Stromal cell of bone marrow (primary cell): ENCODE measurements around the gene PRKCH.

ENCODE experiments used
- DNase-seq: peaks from one replicate; pipeline ENCODE4 v3.0.0-alpha.2; 2012; ENCODE audit warnings: low read depth

The PRKCH gene

DNA sequence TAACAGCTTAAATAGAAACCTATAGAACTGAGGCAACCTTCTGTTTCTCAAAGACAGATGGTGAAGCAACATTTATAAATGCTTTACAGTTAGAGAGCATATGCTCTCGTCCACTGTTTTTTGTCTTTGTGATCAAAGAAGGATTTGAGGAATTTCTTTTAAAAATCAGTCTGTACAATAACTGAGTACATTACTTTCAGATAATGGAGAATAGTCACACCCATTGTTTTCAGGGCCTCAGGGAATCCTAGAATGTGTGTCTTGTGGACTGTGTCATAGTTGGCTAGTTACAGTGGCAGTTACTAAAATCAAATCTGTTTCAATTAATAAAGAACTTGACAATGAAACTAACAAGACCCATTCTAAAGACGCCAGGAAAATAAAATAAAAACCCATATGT, 107.9 kb downstream of the PRKCH start:
- DNase-seq, result no peak

DNA sequence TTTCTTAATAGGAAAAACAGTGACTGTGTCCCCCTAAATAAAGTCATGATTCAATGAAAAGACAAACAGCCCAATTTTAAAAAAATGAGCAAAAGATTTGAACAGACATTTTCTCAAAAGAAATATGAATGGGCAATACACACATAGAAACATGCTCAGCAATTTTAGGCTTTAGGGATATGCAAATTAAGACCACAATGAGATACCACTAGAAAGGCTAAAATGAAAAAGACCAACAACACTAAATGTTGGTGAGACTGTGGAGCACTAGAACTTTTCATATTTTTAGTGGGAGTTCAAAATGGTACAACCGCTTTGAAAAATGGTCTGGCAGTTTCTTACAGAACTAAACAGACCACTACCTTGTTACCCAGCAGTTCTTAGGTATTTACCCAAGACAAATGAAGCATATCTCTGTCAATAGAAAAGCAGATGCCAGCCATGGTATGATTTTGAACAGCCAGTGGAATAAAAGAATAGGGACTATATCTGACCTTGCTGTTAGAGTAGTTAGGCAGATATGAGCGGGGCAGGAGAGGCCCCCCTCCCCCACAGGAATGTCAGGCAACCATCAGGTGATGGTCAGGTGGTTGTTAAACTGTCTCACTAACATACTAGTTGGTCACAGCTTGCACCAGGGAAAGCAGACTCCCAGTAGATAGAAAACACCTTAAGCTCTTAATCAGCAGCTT, 108.8 kb downstream of the PRKCH start:
- no peak for DNase-seq

DNA sequence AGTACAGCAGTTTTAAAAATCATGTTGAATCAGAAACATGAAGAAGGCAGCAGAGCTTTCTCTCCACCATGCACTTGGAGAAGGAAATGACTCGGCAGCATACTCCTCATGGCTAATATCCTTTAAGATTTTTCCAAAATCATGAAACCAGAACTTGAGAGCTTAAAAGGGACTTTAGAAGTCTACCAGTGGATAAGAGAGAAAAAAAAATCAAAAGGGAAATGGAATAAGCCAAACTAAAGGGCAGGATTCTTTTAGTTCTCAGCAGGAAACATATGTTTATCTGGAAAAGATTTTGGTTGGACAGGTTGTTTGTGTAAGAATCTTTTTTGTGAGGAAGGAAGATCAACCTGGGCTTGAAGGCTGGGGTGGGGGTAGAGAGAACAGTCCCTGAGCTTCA, 111.8 kb downstream of the PRKCH start:
- no peak for DNase-seq

DNA sequence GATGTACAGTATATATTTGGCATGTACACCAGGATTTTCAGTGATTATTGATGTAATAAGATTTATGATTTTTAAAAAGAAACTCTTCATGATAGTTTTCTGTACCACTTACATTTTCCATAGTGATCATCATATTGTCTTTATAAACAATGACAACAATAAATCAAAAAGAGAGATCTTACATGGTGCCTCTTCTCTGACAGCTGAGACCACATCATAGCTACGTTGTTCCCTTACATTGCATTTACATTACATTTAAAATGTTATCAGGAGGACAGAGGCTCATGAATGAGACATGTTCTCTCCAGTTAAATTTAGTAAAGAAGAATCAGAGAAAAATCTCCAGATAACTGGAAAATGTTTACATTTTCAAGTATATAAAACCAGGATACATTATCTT, 112.4 kb downstream of the PRKCH start:
- no peak for DNase-seq

DNA sequence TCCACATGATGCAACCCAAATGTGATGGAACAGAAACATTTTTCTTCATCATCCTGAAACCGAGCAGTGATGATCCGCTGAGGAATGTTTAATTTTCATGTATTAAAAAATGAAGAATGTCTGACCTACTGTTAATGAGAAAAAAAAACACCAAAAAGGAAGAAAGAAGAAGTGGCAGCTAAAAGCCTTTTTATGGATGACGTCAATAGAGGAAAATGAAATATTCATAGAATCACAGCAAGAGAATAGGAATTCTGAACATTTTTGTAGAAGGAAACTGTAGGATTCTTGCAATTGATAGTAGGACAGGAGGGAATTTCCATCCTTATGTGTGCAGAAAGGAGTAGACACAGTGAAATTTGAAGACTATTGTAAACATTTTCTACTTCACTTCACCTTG, 112.9 kb downstream of the PRKCH start:
- DNase-seq, result no peak

DNA sequence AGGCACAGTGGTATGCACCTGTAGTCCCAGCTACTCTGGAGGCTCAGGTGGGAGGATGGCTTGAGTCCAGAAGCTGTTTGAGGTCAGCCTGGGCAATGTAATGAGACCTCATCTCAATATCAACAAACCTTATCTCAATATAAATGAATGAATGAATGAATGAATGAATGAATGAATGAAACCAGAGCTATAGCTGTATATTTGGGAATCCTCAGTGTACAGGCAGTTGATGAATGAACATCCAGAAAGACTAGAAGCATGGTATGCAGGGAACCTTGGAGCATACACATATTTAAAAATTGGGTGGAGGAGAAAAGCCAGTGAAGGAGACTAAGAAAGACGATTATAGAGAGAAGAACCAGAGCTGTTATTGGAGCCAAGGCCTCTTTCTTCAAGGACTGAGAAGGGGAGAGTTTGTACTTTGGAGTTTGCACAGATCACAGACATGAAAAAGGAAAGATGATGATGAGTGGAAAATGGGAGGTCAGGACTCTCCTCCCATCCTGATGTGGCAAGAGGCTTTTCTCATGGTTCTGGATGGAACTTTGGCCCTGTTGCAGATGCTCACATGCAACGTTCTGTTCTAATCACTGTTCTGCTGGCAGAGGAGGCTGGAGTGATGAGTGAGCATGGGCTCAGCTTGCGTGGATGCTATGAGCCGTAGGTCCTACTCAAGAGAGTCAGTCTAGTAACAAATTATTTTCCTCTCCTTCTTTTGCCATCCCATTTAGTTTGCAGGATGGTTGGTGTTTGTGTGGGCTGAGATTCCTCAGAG, 114.4 kb downstream of the PRKCH start:
- peak; percentile 15 for DNase-seq

DNA sequence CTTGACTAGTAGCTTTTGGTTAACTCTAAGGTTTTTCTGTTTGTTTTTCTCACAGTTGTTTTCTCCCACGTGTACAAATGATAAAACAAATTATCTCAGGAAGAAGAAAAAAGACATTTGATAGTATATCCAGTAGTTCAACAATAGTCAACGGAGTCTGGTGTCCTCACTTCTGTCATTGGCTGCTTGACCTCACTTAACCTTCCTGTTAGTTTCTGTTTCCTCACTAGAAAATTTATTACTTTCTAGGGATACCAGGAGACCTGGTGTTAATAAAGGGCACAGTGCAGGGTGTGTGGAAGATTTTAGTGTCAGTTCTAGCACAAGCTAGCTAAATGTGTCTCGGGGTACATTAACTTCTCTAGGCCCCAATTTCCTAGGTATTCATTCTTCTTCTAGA, 116.0 kb downstream of the PRKCH start:
- DNase-seq, result no peak

DNA sequence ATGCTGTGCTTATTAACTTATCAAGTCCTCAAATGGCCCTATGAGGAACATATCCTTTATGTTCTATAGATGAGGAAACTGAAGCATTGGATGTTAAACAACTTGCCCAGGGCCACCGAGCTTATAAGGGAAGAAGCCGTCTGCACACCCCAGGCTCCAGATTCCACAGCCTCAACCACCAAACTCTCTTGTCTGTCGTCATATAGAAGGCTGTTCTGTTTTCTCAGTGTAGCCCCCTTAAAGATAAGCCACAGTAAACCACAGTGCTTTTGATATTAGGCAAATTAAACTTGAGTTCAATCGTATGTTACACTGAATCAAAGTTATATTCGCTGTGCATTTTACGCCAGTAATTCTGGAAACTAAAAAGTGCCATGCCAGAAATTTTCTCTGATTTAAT, 116.7 kb downstream of the PRKCH start:
- DNase-seq, result no peak

DNA sequence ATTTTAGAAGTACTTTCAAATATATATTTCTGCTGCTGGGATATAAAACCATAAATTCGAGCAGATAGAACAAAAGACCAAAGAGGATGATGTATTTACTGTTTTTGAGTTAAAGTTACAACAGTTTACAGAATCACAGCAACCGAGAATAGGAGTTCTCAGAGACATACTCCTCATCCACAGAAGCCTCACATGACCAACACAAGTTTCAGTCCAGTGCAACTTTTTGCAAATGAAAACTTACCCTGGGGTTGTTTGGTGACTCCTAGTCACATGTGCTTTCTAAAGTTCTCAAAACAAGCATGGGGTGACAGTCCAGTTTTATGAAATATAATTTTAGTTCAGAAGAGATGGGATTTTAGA, 117.1 kb downstream of the PRKCH start:
- DNase-seq, result peak; percentile 40

DNA sequence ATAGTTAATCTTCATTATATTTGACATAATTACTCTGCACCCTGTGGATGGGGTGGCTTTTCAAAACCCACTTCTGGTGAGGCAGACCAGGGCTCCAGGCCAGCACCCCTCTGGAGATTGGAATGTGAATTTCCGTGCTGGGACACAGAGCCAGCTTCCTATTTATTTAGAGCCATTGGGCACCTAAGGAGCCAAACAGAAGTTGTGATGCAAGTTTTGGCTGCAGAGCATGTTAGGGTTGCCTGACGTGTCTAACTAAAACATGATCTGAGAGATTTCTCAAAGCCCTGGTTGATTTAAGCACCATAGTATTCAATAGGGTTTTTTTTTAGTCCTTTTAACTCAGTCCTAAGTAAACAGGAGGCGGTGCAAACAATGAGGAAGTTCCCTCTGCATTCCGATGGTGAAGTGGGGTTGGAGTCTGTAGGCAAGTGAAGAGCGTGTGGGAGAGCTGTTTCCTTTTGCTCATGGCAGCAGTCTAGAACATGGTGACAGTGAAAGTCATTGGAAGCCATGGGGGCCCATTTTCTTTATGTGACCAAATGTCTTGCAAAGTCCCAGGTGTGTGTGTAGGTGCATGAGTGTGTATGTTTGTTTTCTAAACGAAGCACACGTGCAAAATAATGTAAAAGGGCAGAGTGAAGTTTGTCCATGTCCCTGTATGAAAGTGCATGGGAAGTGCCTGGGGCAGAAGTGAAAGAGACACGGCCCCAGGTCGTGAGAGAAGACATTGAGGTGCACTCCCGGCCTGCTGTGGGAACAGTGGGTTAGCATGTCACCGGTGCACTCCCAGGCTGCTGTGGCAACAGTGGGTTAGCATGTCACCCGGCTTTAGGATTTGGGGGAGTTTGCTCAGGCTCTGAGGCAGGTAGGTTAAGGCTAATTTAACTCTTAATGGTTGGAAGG, 117.7 kb downstream of the PRKCH start:
- peak; percentile 67 for DNase-seq

DNA sequence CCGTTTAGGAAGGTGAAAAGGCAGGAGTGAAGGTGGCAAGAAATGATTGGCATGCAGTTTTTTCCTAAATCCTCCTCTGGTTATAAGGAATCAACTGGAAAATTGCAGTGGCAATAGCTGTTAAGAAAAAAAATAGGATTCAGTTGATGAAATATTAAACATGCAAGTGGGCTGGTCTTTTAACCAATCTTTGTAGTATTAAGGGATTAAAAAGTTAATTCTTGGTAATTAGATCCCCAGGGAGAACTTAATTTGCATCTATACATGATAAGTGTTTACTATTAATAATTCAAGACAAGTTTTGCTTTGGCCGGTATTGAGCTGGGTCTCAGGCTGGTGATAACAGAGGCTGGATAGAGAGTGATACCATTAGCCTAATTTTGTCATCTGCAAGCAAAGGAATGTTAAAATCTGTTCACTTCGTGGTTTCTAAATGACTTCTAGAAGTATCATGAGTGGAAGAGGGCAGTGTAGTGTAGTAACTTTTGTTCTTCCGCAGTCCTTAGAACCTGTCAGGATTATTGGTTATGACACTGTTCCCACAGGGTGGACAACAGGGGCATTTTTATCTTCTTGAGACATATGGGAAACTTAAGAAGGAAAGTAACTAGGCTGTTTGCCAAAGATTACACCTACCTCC, 118.5 kb downstream of the PRKCH start:
- DNase-seq, result no peak

DNA sequence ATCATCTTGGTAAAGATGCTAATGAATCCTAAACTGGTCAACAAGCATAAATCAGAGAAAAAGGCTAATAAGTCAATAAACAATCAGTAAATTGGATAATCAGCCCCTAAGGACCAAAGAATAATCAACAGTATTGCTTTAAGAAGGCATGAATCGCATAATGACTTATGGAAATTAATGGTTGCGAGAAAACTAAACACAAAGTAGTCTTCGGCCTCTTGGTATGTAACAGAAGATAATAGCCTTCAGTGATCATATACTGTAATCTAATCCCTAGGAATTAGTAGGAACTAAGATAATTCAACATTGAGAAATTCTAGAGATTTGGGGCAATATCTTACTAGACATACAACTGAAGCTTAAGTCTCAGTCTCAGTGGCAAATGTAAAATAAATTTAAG, 122.1 kb downstream of the PRKCH start:
- DNase-seq, result no peak

DNA sequence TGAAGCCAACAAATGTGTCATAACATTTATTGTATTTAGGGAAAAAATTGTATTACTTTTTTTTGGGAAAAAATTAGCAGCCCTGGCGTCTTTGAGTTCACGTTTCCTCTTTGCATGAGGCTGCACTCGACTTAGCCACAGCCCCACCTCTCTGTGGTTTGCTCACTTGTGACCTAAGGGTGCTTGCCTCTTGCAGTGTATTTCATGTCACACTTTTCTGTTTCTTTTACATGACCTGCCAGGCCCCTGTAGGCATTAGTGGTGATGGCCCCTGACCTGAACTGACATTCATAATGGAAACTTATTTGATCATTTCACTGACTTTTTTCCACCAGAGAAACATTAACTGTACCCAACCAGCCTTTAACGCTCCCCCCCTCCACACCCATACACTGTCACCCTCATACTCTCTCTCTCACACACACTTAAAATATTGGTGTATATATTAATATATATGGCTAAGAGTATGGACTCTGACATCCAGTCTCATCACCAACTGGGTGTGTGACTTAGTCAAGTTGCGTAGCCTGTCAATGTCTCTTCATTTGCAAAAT, 122.9 kb downstream of the PRKCH start:
- no peak for DNase-seq

DNA sequence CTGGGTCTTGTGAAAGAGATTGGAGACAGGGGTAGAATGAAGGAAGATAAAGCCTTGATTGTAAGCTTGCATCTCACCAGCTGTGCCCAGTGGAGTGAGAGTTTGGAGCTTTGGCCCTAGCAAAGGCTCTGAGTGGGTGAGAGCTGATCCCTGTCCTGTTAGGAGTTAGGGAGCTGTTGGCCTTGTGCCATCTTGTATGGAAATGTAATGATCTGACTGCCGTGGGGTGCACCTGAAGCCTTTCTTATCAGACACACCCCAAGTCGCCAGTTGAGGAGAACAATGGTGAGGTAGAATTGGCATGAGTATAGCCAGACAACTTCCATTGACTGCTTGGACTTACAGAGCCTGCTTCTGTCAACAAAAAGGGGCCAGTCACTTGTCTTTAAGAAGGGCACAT, 130.1 kb downstream of the PRKCH start:
- DNase-seq, result no peak

DNA sequence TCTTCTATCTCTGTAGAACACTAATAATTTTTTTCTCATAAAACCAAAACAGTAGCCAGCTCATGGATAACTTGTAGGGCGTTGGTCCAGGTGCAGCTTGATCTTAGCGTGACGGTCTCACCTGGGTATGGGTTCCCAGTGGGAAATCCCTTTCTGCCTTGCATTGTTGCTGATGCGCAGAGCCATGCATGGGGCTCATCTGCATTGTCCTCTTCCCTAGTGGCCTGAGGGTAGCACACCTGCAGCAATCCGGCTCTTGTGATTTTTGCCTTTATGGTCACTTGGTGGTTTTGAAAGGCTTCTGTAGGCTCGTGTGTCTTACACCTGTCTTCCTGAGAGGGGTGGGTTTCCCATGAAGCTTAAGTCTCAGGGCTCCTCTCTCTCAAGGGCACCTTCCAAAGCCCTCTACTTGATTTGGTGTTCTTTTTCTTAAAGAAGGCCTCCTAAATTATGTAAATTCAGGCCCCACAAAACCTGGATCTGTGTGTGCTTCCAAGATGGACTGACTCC, 130.6 kb downstream of the PRKCH start:
- no peak for DNase-seq

DNA sequence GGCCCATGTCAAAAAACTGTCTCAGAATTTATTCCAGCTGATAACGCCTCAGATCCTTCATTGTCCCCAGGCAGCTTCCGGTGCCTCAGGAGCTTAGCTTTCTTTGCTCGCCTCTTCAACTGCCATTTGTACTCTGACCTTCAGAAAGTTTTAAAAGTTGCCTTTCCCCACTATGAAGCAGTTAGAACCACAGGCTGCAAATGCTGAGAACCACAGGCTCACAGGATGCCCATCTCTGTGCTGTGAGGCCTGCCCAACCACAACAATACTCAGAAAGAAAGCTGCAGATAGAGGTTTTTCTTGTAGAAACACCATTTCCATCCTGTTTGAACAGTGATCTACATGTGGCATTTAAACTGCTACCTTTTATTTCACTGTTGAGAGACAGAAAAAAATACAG, 131.1 kb downstream of the PRKCH start:
- DNase-seq, result no peak

DNA sequence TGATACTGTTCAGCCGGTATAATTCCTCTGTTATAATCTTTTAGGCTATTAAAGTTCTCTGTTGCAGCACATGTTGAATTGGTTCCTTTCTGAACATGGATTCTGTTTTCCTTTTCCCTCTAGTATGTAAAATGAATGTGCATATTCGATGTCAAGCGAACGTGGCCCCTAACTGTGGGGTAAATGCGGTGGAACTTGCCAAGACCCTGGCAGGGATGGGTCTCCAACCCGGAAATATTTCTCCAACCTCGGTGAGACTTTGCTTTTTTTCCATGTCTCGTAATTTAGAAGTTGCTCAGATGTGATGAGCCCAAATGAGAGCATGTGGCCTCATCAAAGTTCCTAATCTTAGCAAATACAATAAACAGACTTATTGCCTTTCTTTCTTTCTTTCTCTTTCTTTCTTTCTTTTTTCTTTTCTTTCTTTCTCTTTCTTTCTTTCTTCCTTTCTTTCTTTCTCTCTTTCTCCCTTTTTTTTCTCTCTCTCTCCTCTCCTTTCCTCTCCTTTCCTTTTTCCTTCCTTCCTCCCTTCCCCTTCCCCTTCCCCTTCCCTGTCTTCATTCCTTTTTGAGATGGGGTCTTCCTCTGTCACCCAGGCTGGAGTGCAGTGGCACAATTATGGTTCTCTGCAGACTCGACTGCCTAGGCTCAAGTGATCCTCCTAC, 131.9 kb downstream of the PRKCH start:
- no peak for DNase-seq

DNA sequence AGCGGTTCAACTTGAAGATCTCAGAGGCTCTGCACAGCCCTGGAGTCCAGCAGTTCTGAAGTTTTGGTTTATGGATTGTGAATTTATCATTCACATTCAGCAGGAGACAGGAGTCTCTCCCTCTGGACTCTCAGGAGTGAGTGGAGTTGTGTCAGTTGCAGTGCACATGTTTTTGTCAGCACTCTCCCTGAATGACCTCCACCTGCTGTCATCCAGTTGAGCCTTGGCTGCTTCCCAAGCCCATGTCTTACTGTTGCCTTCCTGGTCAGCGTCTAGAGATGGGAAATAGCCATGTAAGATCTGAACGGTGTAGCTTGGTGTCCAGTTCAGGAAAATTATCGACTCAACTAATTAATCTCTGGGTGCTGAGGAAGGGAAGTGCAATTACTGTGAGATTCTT, 133.2 kb downstream of the PRKCH start:
- DNase-seq, result no peak

DNA sequence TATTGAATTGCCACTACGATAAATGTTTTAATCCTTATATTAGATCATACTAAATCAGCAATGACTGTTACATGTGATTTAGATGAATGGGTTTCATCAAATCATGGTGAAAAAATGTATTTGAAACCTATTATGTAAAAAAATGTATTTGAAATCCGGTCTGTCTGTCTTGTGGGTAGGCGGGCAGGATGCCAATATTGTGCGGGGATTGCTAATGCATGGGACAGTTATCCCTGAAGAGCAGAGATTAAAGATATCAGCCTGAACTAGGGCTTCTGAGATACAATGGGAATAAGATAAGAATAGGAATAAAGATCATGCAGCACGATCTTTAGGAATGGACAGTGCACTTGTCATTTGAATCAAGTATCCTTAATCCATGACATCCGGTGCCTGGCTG, 134.0 kb downstream of the PRKCH start:
- DNase-seq, result no peak

DNA sequence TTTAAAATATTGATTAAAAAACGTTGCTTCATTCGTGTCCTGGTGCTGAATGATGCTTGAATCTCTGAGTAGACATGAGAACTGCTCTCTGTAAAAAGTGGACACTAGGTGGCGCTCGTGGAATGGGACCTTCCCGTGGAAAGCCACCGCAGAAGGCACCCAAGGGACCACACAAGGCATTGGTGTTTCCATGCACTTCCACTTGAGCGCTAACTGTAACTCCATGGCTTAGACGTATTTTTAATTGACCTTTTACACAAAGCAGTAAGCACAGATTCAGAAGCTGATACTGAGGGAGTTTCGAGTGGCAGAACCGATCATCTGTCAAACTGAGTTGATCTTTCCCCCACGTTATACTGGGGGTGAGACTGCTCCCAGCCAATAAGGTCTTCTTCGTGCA, 135.3 kb downstream of the PRKCH start:
- peak; percentile 69 for DNase-seq

DNA sequence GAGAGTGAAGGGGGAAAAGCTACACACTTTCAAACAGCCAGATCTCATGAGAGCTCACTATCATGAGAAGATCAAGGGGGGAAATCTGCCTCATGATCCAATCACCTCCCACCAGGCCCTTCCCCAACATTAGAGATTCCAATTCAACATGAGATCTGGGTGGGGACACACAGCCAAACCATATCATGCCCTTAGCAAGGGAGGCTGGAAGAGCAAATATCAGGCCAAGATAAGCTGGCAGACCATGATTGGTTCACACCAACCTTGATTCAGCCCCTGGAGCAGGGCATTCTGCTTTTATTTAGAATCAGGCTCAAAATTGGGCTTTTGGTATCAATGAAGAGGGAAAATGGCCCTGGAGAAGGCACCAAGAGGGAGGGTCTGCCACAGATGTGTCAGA, 137.4 kb downstream of the PRKCH start:
- DNase-seq, result no peak
